Retinal pigment epithelial cell (primary cell): ENCODE measurements around the gene KCNQ2.

ENCODE experiments used
- DNase-seq: peaks from one replicate; pipeline ENCODE4 v3.0.0-alpha.2; 2010; ENCODE audit warnings: low read depth
- H3K4me3 ChIP-seq: 2 replicates; pipeline ENCODE4 v1.5.1; 2011; ENCODE audit warnings: mild to moderate bottlenecking, low read length, control low read depth, moderate library complexity
- CTCF ChIP-seq: conservative IDR thresholded peaks from 2 replicates; pipeline ENCODE4 v1.5.1; 2011; ENCODE audit warnings: low read depth, low read length, control low read depth, inconsistent platforms

The KCNQ2 gene

GRCh38 chr20:63411151-63411897, 61.1 kb downstream of the KCNQ2 start:
- no peak for TF ChIP-seq CTCF
- no peak for DNase-seq
- H3K4me3 ChIP-seq = no peak overlapping the region

DNA sequence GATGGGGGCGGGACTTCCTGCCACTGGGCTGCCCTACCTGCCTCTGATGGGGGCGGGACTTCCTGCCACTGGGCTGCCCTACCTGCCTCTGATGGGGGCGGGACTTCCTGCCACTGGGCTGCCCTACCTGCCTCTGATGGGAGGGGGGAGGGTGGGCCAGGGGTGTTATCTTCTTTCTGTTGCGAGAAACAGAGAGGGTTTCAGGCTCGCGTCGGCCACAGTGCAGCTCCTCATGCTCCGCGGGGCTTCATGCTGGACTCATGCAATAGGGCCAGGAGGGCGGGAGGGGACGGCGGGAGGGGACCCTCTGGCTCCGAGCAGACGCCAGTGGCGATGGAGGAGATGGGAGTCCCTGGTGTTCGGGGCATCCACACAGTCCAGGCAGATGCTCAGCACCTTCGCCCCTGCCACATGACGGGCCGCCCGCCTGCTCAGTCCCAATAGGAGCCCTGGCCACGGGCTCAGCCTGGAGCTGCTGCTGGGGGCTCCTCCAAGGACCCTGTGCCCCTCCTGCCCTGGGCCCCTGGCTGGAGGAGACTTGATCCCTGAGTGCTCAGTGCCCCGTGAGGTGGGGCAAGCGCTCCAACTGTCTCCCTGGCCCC, 62.5 kb downstream of the KCNQ2 start:
- no peak for DNase-seq
- H3K4me3 ChIP-seq = no peak overlapping the region
- TF ChIP-seq CTCF = no peak

DNA sequence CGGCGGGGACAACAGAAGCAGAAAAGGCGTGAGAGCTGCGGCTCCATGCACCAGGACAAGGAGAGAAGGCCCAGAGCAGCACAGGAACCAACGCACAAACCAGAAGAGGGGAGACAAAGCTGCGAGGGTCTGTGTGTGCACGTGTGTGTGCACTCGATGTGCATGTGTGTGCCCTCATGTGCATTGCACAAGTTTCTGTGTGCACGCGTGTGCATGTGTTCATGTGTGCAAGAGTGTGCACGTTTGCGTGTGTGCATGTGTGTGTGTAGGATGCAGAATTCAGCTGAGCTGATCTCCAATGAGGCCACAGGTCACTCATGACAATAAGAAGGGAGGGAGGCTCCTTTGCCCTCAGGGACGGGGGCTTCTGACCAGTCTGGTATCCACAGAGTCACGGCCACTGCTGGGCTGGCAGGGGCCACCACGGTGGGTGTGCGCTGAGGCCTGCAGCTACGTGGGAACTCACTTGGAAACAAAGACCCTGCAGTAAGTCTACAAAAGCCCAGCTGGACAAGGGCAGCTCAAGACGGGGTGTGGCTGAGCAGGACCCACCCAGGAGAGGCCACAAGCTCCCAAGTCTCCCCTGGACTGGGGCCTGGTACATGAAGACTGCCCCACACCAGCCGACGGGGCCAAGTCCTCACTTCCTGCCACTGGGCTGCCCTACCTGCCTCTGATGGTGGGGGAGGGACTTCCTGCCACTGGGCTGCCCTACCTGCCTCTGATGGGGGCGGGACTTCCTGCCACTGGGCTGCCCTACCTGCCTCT, 63.2 kb downstream of the KCNQ2 start:
- H3K4me3 ChIP-seq = no peak overlapping the region
- DNase-seq = no peak
- TF ChIP-seq CTCF = no peak

GRCh38 chr20:63408684-63409046, 63.8 kb downstream of the KCNQ2 start:
- DNase-seq = no peak
- no peak overlapping the region for H3K4me3 ChIP-seq
- no peak for TF ChIP-seq CTCF

DNA sequence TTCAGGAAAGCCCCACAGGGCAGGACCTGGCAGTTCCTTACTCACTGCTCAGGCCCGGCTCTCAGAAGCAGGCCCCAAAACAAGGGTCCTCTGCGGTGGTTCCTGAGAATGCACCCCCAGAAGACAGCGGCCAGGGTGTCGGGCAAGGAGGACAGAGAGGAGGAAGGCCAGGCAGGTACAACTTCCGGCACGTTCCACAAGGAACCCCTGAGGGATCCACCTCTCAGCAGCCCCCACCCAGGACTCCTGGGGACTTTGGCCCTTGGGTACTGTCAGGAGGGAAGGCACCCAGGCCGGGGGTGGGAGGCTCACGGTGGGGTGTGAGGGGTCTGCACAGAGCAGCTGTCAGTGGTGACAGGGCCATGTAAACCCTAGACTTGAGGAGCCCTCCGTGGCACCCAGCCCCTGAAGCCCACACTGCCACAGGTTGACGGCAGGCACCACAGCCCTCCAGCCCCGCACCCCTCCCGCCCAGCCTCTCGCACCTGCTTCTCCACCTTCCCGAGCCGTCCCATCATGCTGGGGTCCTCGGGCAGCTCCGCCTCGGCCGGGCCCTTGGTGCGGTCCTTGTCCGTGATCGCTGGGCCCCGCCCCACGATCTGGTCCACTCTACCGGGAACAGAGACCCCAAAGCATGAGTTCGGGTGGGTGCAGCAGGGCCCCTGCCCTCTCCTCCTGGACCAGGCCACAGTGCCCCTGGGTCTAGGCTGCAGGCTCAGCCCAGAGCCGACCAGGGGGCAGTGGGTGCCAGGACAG, 64.3 kb downstream of the KCNQ2 start:
- no peak overlapping the region for H3K4me3 ChIP-seq
- DNase-seq = no peak
- TF ChIP-seq CTCF = no peak

DNA sequence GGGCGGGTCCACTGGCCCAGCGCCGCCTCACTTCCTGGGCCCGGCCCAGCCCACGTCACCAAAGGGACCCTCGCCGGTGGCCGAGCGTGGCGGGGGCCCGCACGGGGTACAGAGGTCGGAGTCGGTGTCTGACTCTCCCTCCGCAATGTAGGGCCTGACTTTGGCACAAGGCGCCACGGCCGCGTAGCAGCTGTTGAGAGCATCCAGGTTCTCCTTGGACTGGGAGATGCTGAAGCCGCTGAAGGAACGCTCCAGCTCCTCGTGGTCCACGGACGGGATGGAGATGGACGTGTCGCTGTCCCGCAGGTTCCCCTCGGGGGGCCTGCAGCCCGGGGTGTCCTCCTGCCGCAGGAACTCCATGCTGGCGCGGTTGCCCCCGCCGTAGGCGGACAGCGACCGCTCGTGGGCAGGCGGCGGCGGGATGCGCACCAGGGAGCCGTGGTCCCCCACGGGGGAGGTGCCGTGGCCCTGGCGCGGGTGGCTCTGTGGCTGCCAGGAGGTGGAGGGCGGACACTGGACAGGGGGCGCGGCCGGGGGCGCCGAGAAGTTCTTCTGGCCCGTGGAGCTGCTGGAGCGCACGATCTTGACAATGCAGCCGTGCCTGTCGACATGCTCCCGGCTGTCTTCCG, 65.7 kb downstream of the KCNQ2 start:
- DNase-seq = no peak

More for the DNA sequence above, 65.7 kb downstream of the KCNQ2 start:
- no peak overlapping the region for H3K4me3 ChIP-seq
- TF ChIP-seq CTCF = no peak
